Neuronal stem cell (in vitro differentiated cells): Measurements from ENCODE around the gene SLC25A33.

Source experiments
- DNase-seq: peaks from one replicate; pipeline ENCODE4 v3.0.0-alpha.2; 2013; ENCODE audit warnings: low spot score
- H2AFZ ChIP-seq: one replicate; pipeline ENCODE4 v1.6.1; 2013; ENCODE audit warnings: mild to moderate bottlenecking, low read length, inconsistent platforms
- H2AK5ac ChIP-seq: 2 replicates; pipeline ENCODE4 v1.6.1; 2013; ENCODE audit warnings: low read depth, mild to moderate bottlenecking, inconsistent platforms, low read length, moderate library complexity, mixed read lengths
- H2BK120ac ChIP-seq: 2 replicates; pipeline ENCODE4 v1.6.1; 2013; ENCODE audit warnings: low read depth, mild to moderate bottlenecking, inconsistent platforms, low read length, moderate library complexity, mixed read lengths
- H2BK12ac ChIP-seq: one replicate; pipeline ENCODE4 v1.6.1; 2013; ENCODE audit warnings: low read length, inconsistent platforms
- H2BK15ac ChIP-seq: 2 replicates; pipeline ENCODE4 v1.6.1; 2013; ENCODE audit warnings: mild to moderate bottlenecking, low read length, inconsistent platforms, mixed read lengths
- H2BK5ac ChIP-seq: one replicate; pipeline ENCODE4 v1.6.1; 2013; ENCODE audit warnings: inconsistent platforms, mild to moderate bottlenecking, low read length, moderate library complexity
- H3K14ac ChIP-seq: one replicate; pipeline ENCODE4 v1.6.1; 2013; ENCODE audit warnings: low read length, inconsistent platforms
- H3K18ac ChIP-seq: 2 replicates; pipeline ENCODE4 v1.6.1; 2013; ENCODE audit warnings: low read length, inconsistent platforms
- H3K23ac ChIP-seq: 2 replicates; pipeline ENCODE4 v1.6.1; 2013; ENCODE audit warnings: low read depth, mild to moderate bottlenecking, mixed read lengths, low read length, inconsistent platforms; ENCODE audit not compliant: poor library complexity
- H3K27ac ChIP-seq: replicated peaks from 3 replicates; pipeline ENCODE4 v1.5.1; 2013; ENCODE audit warnings: low read length, inconsistent platforms
- H3K27me3 ChIP-seq, 3 experiments: 2 replicates each; pipeline ENCODE4 v1.6.1; 2013; ENCODE audit warnings: low read length in 3 of 3, mild to moderate bottlenecking in 2 of 3, inconsistent platforms in 1 of 3, low read depth in 1 of 3, mixed read lengths in 1 of 3, moderate library complexity in 1 of 3; ENCODE audit not compliant: control insufficient read depth in 3 of 3, insufficient read depth in 3 of 3
- H3K36me3 ChIP-seq, 2 donors: replicated peaks in 1 of 2; 2 replicates each; pipeline ENCODE4 v1.6.1; 2013; ENCODE audit warnings: low read length in 2 of 2; ENCODE audit not compliant: control insufficient read depth in 2 of 2, insufficient read depth in 2 of 2
- H3K4ac ChIP-seq: 2 replicates; pipeline ENCODE4 v1.6.1; 2013; ENCODE audit warnings: inconsistent platforms, mild to moderate bottlenecking, low read length, moderate library complexity
- H3K4me1 ChIP-seq, 2 donors: 1 replicate in 1 of 2; 2 replicates in 1 of 2; pipeline ENCODE4 v1.6.1; 2013; ENCODE audit warnings: low read length in 2 of 2, low read depth in 1 of 2; ENCODE audit not compliant: control insufficient read depth in 2 of 2, insufficient read depth in 1 of 2
- H3K4me2 ChIP-seq: one replicate; pipeline ENCODE4 v1.6.1; 2013; ENCODE audit warnings: mild to moderate bottlenecking, low read length, inconsistent platforms; ENCODE audit not compliant: insufficient read depth, poor library complexity, severe bottlenecking
- H3K4me3 ChIP-seq, 2 donors: 2 replicates each; pipeline ENCODE4 v1.5.1; 2013; ENCODE audit warnings: low read length in 2 of 2, mild to moderate bottlenecking in 2 of 2, inconsistent platforms in 1 of 2, moderate library complexity in 1 of 2
- H3K79me1 ChIP-seq: one replicate; pipeline ENCODE4 v1.6.1; 2013; ENCODE audit warnings: low read depth, mild to moderate bottlenecking, inconsistent platforms, low read length, moderate library complexity
- H3K9ac ChIP-seq: one replicate; pipeline ENCODE4 v1.6.1; 2013; ENCODE audit warnings: mild to moderate bottlenecking, low read depth, low read length, inconsistent platforms; ENCODE audit not compliant: poor library complexity
- H3K9me3 ChIP-seq, 2 donors: replicated peaks in 1 of 2; 2 replicates each; pipeline versions ENCODE3 to v1.6.1; 2013; ENCODE audit warnings: low read length in 2 of 2, mild to moderate bottlenecking in 2 of 2, inconsistent platforms in 1 of 2, low read depth in 1 of 2, mixed read lengths in 1 of 2, moderate library complexity in 1 of 2; ENCODE audit not compliant: control insufficient read depth in 2 of 2, insufficient read depth in 1 of 2
- H4K8ac ChIP-seq: one replicate; pipeline ENCODE4 v1.6.1; 2013; ENCODE audit warnings: low read depth, mild to moderate bottlenecking, inconsistent platforms, low read length, moderate library complexity
- H4K91ac ChIP-seq: one replicate; pipeline ENCODE4 v1.6.1; 2013; ENCODE audit warnings: low read length, low read depth, mild to moderate bottlenecking, inconsistent platforms; ENCODE audit not compliant: poor library complexity
- WGBS, 2 donors: extraction: QIAGEN DNeasy Blood & Tissue Kit; methylation state at CpG; one replicate each; pipeline ENCODE4 v1.1.7; 2013; ENCODE audit warnings: missing lambda C conversion rate in 2 of 2, mixed read lengths in 1 of 2; ENCODE audit not compliant: insufficient read length in 2 of 2, insufficient replicate concordance in 1 of 2; ENCODE audit errors: extremely low coverage in 2 of 2; 5-methylcytosine and 5-hydroxymethylcytosine counted together

SLC25A33 gene

DNA sequence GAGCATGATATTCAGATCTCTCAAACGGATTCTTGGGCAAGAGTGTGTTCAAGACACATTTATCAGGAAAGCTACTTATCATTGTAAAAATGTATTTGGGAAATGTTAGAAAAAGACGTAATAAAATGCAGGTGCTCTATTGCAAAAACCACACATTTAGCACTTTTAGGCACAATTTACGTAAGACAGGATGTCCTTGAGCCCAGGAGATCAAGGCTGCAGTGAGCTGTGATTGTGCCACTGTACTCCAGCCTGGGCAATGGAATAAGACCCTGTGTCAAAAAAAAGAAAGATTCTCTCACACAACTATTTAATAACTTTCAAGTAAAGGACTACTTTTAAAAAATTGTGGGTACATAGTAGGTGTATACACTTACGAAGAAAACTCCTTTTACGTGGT, 18.4 kb downstream of the SLC25A33 start:
- no peak overlapping the region for H3K4ac ChIP-seq
- H2BK5ac ChIP-seq: no peak overlapping the region
- H3K36me3 ChIP-seq: peaks cover 13 to 69% of the 10 kb centered on the region in 2 donors
- H2BK12ac ChIP-seq: no peak overlapping the region
- no peak overlapping the region for H2BK120ac ChIP-seq
- H2AFZ ChIP-seq: no peak overlapping the region
- H4K8ac ChIP-seq: no peak overlapping the region
- H3K9me3 ChIP-seq: no peaks in the 10 kb centered on the region
- no peak overlapping the region for H3K14ac ChIP-seq
- H2BK15ac ChIP-seq: no peak overlapping the region
- peaks cover 2 to 8% of the 10 kb centered on the region in 2 donors for H3K4me1 ChIP-seq
- peaks cover 3% of the 10 kb centered on the region for H3K79me1 ChIP-seq
- no peak overlapping the region for H4K91ac ChIP-seq
- no peak for DNase-seq
- WGBS, 2 donors: no CpG with 5 or more reads among the region's 5 CpGs
- no peak overlapping the region for H3K4me3 ChIP-seq
- no peak overlapping the region for H3K18ac ChIP-seq
- no peak overlapping the region for H3K27ac ChIP-seq
- H3K9ac ChIP-seq: no peak overlapping the region
- no peak overlapping the region for H2AK5ac ChIP-seq
- no peak overlapping the region for H3K4me2 ChIP-seq
- H3K27me3 ChIP-seq: no peaks in the 10 kb centered on the region
- no peak overlapping the region for H3K23ac ChIP-seq

DNA sequence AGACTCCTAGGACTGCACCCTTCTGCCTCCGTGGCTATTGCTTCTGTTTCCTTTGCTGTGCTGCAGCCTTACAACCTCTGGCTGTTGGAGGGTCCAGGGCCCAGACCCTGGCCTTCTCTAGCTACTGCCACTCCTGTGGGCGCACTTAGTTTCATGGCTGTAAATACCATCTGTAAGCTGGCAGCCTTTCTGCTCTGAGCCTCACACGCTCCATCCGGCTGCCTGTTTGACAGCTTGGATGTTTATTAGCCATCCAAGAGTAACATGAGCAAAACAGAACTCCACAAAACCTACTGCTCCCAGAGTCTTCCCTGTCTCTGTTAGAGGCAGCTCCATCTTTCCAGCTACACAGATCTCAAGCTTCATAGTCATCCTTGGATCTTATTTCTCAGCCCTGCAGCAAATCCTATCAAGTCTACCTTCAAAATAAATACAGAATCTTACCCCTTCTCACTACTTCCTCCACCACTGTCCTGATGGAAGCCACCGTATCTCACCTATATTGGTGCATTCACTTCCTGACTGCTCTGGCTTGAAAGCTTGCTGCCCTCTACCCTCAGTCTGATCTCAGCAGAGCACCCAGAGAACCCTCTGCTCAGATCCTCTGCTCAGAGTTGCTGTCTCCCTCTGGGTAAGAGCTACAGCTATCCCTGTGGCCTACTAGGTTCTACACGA, 19.1 kb downstream of the SLC25A33 start:
- Histone ChIP-seq H4K91ac (no peak overlapping the region), H2BK15ac (no peak overlapping the region), H3K79me1 (peaks cover 3% of the 10 kb centered on the region), H3K9ac (no peak overlapping the region), H2BK12ac (no peak overlapping the region), H3K36me3 (peaks cover 13 to 71% of the 10 kb centered on the region in 2 donors), H3K14ac (no peak overlapping the region), H3K23ac (no peak overlapping the region), H3K18ac (no peak overlapping the region), H3K9me3 (no peaks in the 10 kb centered on the region), H3K4me2 (no peak overlapping the region), H4K8ac (no peak overlapping the region), H3K27ac (no peak overlapping the region), H2AFZ (no peak overlapping the region), H3K27me3 (no peaks in the 10 kb centered on the region), H2BK5ac (no peak overlapping the region), H3K4me3 (no peak overlapping the region), H2BK120ac (no peak overlapping the region), H3K4me1 (peaks cover 2 to 8% of the 10 kb centered on the region in 2 donors), H3K4ac (no peak overlapping the region), H2AK5ac (no peak overlapping the region)
- no peak for DNase-seq
- no CpG with 5 or more reads among the region's 6 CpGs for WGBS, 2 donors

DNA sequence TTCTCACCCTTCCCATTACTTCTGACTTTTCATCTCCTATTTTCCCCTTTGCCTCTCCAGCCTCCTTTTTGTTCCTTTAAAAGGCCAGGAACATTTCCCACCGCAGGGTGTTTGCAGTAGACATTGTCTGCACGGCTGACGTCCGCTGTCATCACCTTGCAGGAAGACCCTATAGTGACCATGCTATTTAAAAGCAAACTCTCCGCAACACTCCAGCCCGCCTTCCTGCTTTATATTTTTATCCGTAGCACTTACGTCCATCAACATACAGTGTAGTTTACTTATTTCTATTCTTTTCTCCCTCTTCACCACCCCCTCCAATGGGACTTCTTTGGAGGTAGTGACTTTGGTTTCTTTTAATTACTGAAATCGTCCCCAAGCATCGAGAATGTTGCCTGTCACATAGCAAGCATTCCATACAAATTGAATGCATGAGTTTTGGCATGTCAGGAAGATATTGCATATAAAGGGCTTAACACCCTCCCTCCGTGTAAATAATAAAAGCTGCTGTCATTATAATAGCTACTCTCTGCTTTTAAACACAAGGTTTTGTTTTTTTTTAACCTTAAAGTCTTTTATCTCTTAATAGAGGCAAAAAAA, 19.8 kb downstream of the SLC25A33 start:
- H3K27me3 ChIP-seq: no peaks in the 10 kb centered on the region
- no peak overlapping the region for H2BK5ac ChIP-seq
- no peak overlapping the region for H3K4me3 ChIP-seq
- H3K9me3 ChIP-seq: peaks cover 0 to 6% of the 10 kb centered on the region in 2 donors
- H4K91ac ChIP-seq: no peak overlapping the region
- H3K23ac ChIP-seq: no peak overlapping the region
- peaks cover 2 to 8% of the 10 kb centered on the region in 2 donors for H3K4me1 ChIP-seq
- no peak overlapping the region for H3K4me2 ChIP-seq
- no CpG with 5 or more reads among the region's 11 CpGs for WGBS, 2 donors
- no peak overlapping the region for H3K18ac ChIP-seq
- H2BK120ac ChIP-seq: no peak overlapping the region
- H3K4ac ChIP-seq: no peak overlapping the region
- no peak overlapping the region for H3K27ac ChIP-seq
- no peak overlapping the region for H2AK5ac ChIP-seq
- H2BK12ac ChIP-seq: no peak overlapping the region
- H3K79me1 ChIP-seq: peaks cover 2% of the 10 kb centered on the region
- no peak overlapping the region for H3K9ac ChIP-seq
- no peak overlapping the region for H2BK15ac ChIP-seq
- H2AFZ ChIP-seq: no peak overlapping the region
- H3K14ac ChIP-seq: no peak overlapping the region
- DNase-seq: no peak
- H4K8ac ChIP-seq: no peak overlapping the region
- peaks cover 11 to 71% of the 10 kb centered on the region in 2 donors for H3K36me3 ChIP-seq

GRCh38 chr1:9559673-9560072, 20.4 kb downstream of the SLC25A33 start:
- H3K9me3 ChIP-seq: peaks cover 0 to 10% of the 10 kb centered on the region in 2 donors
- H3K18ac ChIP-seq: no peak overlapping the region
- no peak overlapping the region for H2AFZ ChIP-seq
- H2BK12ac ChIP-seq: no peak overlapping the region
- H3K27ac ChIP-seq: no peak overlapping the region
- no peak overlapping the region for H2BK5ac ChIP-seq
- H3K14ac ChIP-seq: no peak overlapping the region
- no peak overlapping the region for H3K4ac ChIP-seq
- no peak overlapping the region for H2AK5ac ChIP-seq
- no peak overlapping the region for H3K9ac ChIP-seq
- H3K27me3 ChIP-seq: no peaks in the 10 kb centered on the region
- no peak overlapping the region for H4K91ac ChIP-seq
- no peak overlapping the region for H3K4me2 ChIP-seq
- H3K79me1 ChIP-seq: peaks cover 2% of the 10 kb centered on the region
- H2BK120ac ChIP-seq: no peak overlapping the region
- H3K36me3 ChIP-seq: peaks cover 13 to 70% of the 10 kb centered on the region in 2 donors
- no peak overlapping the region for H3K23ac ChIP-seq
- DNase-seq: no peak
- H3K4me3 ChIP-seq: no peak overlapping the region
- peaks cover 2 to 8% of the 10 kb centered on the region in 2 donors for H3K4me1 ChIP-seq
- no CpG with 5 or more reads among the region's 5 CpGs for WGBS, 2 donors
- H4K8ac ChIP-seq: no peak overlapping the region
- H2BK15ac ChIP-seq: no peak overlapping the region
